Ishikawa (cell line): ENCODE results near the gene TGFBI.

ENCODE experiments used
- CEBPB ChIP-seq: IDR thresholded peaks from 2 replicates; pipeline ENCODE4 v1.6.1; 2012
- CREB1 ChIP-seq: IDR thresholded peaks from 2 replicates; pipeline ENCODE4 v1.6.1; 2012; ENCODE audit warnings: low read depth
- EGR1 ChIP-seq: IDR thresholded peaks from 2 replicates; pipeline ENCODE4 v1.6.1; 2012
- EP300 ChIP-seq: IDR thresholded peaks from 2 replicates; pipeline ENCODE4 v1.6.1; 2012; ENCODE audit warnings: borderline replicate concordance
- FOXM1 ChIP-seq: IDR thresholded peaks from 2 replicates; pipeline ENCODE4 v1.6.1; 2012; ENCODE audit warnings: low read depth, borderline replicate concordance
- NFIC ChIP-seq: IDR thresholded peaks from 2 replicates; pipeline ENCODE4 v1.6.1; 2012
- RAD21 ChIP-seq: IDR thresholded peaks from 2 replicates; pipeline ENCODE4 v1.6.1; 2012; ENCODE audit warnings: low read depth
- TAF1 ChIP-seq: IDR thresholded peaks from 2 replicates; pipeline ENCODE4 v1.6.1; 2012; ENCODE audit warnings: low read depth, mild to moderate bottlenecking
- TCF12 ChIP-seq: IDR thresholded peaks from 2 replicates; pipeline ENCODE4 v1.6.1; 2012; ENCODE audit warnings: low read depth
- TEAD4 ChIP-seq: IDR thresholded peaks from 2 replicates; pipeline ENCODE4 v1.6.1; 2012
- YY1 ChIP-seq: IDR thresholded peaks from 2 replicates; pipeline ENCODE4 v1.6.1; 2012; ENCODE audit warnings: low read depth
- ZBTB7A ChIP-seq: IDR thresholded peaks from 2 replicates; pipeline ENCODE4 v1.6.1; 2012; ENCODE audit warnings: low read depth
- TF ChIP-seq, protein P1 (sequence below): IDR thresholded peaks from 2 replicates; pipeline ENCODE4 v1.6.1; 2012
- TF ChIP-seq, protein P2 (sequence below): IDR thresholded peaks from 2 replicates; pipeline ENCODE4 v1.6.1; 2012; ENCODE audit warnings: low read depth, mild to moderate bottlenecking
- TF ChIP-seq, protein P3 (sequence below): IDR thresholded peaks from 2 replicates; pipeline ENCODE4 v1.6.1; 2012

Gene TGFBI

DNA sequence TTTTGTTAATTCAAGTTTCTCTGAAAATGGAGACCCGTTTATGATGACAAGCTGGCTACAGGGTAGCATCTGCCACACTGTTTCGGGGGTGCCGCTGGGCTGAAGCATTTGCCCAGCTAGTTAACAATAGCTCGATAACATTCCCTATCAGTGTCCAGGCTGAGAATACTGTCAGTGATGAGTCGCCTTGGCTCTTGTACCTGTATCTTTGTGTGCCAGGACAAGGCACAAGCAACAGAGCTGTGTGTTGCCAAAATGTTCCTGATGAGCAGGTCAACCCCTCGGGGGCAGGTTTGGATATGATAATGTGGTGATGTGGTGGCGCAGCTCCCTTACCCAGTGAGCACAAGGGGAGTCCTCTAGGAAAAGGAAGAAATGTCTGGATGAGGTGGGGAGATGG is 7.0 kb downstream of the TGFBI start:
- no peak for TF ChIP-seq NFIC
- no peak for TF ChIP-seq ZBTB7A
- no peak for TF ChIP-seq TAF1
- TF ChIP-seq, protein P1, sequence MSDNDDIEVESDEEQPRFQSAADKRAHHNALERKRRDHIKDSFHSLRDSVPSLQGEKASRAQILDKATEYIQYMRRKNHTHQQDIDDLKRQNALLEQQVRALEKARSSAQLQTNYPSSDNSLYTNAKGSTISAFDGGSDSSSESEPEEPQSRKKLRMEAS: no peak
- TF ChIP-seq RAD21: no peak
- no peak for TF ChIP-seq TCF12
- no peak for TF ChIP-seq EGR1
- TF ChIP-seq, protein P2, sequence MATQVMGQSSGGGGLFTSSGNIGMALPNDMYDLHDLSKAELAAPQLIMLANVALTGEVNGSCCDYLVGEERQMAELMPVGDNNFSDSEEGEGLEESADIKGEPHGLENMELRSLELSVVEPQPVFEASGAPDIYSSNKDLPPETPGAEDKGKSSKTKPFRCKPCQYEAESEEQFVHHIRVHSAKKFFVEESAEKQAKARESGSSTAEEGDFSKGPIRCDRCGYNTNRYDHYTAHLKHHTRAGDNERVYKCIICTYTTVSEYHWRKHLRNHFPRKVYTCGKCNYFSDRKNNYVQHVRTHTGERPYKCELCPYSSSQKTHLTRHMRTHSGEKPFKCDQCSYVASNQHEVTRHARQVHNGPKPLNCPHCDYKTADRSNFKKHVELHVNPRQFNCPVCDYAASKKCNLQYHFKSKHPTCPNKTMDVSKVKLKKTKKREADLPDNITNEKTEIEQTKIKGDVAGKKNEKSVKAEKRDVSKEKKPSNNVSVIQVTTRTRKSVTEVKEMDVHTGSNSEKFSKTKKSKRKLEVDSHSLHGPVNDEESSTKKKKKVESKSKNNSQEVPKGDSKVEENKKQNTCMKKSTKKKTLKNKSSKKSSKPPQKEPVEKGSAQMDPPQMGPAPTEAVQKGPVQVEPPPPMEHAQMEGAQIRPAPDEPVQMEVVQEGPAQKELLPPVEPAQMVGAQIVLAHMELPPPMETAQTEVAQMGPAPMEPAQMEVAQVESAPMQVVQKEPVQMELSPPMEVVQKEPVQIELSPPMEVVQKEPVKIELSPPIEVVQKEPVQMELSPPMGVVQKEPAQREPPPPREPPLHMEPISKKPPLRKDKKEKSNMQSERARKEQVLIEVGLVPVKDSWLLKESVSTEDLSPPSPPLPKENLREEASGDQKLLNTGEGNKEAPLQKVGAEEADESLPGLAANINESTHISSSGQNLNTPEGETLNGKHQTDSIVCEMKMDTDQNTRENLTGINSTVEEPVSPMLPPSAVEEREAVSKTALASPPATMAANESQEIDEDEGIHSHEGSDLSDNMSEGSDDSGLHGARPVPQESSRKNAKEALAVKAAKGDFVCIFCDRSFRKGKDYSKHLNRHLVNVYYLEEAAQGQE: no peak
- TF ChIP-seq CREB1: no peak
- TF ChIP-seq TEAD4: no peak

DNA sequence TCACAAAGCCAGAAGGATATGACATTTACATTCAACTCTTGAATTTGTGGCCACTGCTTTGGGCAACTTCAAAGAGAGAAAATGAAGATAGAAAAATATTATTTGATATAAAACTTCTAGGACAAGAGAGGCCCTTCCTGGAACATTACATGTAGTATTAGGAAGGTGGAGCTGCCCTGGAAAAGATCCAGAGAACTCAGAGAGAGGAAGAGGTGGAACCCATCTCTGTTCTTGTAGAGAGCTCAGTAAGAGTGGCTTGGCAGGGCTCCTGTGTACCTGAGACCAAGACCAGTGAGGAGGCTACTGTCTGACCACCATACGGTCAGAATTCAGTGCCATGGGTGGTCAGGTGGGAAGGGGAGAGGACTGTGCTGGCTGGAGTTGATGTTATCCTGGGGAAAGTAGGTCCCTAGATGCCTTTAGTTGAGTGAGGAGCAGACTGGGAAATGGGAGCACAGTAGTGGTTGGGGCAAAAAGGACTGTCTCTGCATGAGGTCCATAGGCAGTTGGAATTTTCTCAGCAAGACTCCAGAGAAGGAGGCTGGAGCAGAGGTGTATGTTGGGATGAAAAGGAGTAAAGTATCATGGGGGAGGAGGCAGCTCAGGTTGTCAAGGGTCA is 7.6 kb downstream of the TGFBI start:
- TF ChIP-seq FOXM1 (no peak), EGR1 (no peak), EP300 (no peak)
- TF ChIP-seq, protein P3, sequence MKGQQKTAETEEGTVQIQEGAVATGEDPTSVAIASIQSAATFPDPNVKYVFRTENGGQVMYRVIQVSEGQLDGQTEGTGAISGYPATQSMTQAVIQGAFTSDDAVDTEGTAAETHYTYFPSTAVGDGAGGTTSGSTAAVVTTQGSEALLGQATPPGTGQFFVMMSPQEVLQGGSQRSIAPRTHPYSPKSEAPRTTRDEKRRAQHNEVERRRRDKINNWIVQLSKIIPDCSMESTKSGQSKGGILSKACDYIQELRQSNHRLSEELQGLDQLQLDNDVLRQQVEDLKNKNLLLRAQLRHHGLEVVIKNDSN: no peak

DNA sequence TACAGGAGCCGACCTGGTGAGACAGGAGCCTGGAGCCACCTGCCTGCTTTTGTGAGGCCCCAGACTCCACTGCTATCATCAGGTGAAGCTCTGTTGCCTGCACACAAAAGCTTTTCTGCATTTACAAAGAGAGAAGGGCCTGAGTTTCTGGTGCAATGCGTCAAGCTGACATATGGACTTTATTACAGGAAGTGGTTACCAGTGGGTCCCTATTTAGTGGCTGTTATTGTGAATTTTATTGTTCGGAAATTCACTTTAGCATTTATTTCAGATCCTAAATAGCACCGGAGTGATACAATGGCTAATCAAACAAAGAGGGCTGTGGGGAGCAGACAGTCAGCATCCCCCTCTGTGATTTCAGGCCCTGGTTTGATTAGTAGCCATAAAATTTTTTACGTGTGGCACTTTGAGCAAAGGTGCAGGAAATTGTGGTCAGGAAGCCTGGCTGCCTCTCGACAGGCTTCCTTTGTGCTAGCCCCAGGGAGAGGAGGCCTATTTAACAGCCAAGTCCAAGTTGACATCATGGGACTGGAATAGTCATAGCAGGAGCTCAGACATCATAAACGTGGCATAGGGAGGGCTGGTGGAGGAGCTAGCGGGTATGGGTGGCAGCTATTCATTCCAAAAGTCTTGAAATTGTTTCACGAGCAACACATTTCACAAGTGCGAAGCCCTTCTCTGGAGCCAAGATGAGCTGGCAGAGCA is 8.4 kb downstream of the TGFBI start:
- TF ChIP-seq NFIC (0 out of 2 replicates have a peak, but pooled peaks have one; percentile 20), FOXM1 (peak; percentile 22; the same call in 1 of the 2 replicates), EP300 (peak; percentile 65), TAF1 (no peak), TCF12 (peak; percentile 34; the same call in 1 of the 2 replicates)

DNA sequence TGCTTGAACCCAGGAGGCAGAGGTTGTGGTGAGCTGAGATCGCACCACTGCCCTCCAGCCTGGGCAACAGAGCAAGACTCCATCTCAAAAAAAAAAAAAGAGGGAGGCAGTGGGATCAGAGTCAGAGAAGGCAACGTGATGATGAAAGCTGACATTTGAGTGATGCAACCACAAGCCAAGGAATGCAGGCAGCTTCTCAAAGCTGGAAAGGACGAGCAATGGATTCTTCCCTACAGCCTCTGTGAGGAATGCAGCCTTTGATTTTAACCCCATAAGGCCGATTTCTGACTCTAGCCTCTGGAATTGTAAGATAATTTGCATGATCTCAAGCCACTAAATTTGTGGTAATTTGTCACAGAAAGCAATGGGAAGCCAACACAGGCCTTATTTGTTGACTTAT is 9.8 kb downstream of the TGFBI start:
- TF ChIP-seq FOXM1: no peak
- TF ChIP-seq, protein P3: no peak
- TF ChIP-seq NFIC: no peak
- TF ChIP-seq ZBTB7A: no peak
- no peak for TF ChIP-seq CEBPB
- no peak for TF ChIP-seq EP300
- TF ChIP-seq RAD21: no peak
- no peak for TF ChIP-seq TCF12
- no peak for TF ChIP-seq EGR1
- no peak for TF ChIP-seq CREB1
- no peak for TF ChIP-seq TEAD4
- TF ChIP-seq, protein P2: no peak
- TF ChIP-seq TAF1: no peak
- no peak for TF ChIP-seq YY1
- TF ChIP-seq, protein P1: no peak

DNA sequence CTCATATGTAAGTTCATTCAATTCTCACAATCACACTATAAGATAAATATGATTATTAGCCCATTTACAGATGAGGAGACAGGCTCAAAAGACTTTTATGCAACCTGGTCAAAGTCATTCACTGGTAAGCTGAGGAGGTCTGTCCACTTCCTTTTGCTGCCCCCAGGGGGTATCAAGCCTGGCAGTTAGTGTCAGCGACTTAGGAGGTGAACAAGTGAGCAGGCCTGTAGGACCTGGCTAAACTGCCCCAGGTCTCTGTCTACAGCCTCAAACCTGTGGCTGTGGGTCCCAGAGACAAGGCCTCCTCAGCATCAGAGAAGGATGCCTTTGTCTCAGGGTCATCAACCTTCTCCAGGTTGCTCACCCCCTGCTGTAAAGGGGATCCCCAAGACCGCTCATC is 10.4 kb downstream of the TGFBI start:
- TF ChIP-seq CREB1 (no peak), EP300 (no peak), RAD21 (no peak), EGR1 (no peak), YY1 (no peak), TCF12 (no peak), TAF1 (no peak), TEAD4 (no peak), NFIC (no peak), FOXM1 (no peak), ZBTB7A (no peak), CEBPB (no peak)
- TF ChIP-seq, protein P3: no peak
- TF ChIP-seq, protein P1: no peak
- TF ChIP-seq, protein P2: no peak
